Kidney epithelial cell (primary cell): ENCODE measurements around the gene CNOT2. TPM values are rescaled to one million over a fixed set of nuclear protein-coding genes. Genes with fewer than 3 reads are reported as not detected.
"Not testable (repeated sequence)": the region's sequence is repeated elsewhere in the genome, so short reads cannot be mapped to it uniquely, and the experiment has no call there.

Source experiments
- DNase-seq: peaks from one replicate; pipeline ENCODE4 v3.0.0-alpha.2; 2010; ENCODE audit warnings: low read depth
- H3K27me3 ChIP-seq: 2 replicates; pipeline ENCODE4 v1.6.0; 2011; ENCODE audit warnings: low read length; ENCODE audit not compliant: control insufficient read depth, insufficient read depth
- H3K36me3 ChIP-seq: 2 replicates; pipeline ENCODE4 v1.5.1; 2011; ENCODE audit warnings: low read length; ENCODE audit not compliant: control insufficient read depth, insufficient read depth
- H3K4me3 ChIP-seq: 2 replicates; pipeline ENCODE4 v1.5.1; 2011; ENCODE audit warnings: low read depth, mild to moderate bottlenecking, control low read depth, low read length
- total RNA-seq: library from RNA; depleted of rRNA; stranded (reverse); fragments of >200 nt; gene quantifications from 2 replicates; pipeline ENCODE4 v1.2.3, GENCODE V29; 2015
- TF ChIP-seq, protein P1 (sequence below): IDR thresholded peaks from 2 replicates; pipeline ENCODE4 v1.5.1; 2011; ENCODE audit warnings: mild to moderate bottlenecking, moderate library complexity, low read length, control low read depth, inconsistent platforms; ENCODE audit not compliant: insufficient read depth, poor library complexity, severe bottlenecking

The CNOT2 gene
- total RNA-seq, 1 donor from 2014 or later = 96.8 TPM

GRCh38 chr12:70290116-70290515 lies 46.9 kb downstream of the CNOT2 start:
- TF ChIP-seq, protein P1, sequence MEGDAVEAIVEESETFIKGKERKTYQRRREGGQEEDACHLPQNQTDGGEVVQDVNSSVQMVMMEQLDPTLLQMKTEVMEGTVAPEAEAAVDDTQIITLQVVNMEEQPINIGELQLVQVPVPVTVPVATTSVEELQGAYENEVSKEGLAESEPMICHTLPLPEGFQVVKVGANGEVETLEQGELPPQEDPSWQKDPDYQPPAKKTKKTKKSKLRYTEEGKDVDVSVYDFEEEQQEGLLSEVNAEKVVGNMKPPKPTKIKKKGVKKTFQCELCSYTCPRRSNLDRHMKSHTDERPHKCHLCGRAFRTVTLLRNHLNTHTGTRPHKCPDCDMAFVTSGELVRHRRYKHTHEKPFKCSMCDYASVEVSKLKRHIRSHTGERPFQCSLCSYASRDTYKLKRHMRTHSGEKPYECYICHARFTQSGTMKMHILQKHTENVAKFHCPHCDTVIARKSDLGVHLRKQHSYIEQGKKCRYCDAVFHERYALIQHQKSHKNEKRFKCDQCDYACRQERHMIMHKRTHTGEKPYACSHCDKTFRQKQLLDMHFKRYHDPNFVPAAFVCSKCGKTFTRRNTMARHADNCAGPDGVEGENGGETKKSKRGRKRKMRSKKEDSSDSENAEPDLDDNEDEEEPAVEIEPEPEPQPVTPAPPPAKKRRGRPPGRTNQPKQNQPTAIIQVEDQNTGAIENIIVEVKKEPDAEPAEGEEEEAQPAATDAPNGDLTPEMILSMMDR = no peak
- Histone ChIP-seq H3K4me3 (no peak overlapping the region), H3K36me3 (no peaks in the 10 kb centered on the region), H3K27me3 (no peaks in the 10 kb centered on the region)
- no peak for DNase-seq

- H3K4me3 ChIP-seq = no peak overlapping the region
- TF ChIP-seq, protein P1 = no peak
- no peak for DNase-seq
- H3K36me3 ChIP-seq = no peaks in the 10 kb centered on the region
- no peaks in the 10 kb centered on the region for H3K27me3 ChIP-seq
Observed at GRCh38 chr12:70292017-70292776, 49.0 kb downstream of the CNOT2 start.

DNA sequence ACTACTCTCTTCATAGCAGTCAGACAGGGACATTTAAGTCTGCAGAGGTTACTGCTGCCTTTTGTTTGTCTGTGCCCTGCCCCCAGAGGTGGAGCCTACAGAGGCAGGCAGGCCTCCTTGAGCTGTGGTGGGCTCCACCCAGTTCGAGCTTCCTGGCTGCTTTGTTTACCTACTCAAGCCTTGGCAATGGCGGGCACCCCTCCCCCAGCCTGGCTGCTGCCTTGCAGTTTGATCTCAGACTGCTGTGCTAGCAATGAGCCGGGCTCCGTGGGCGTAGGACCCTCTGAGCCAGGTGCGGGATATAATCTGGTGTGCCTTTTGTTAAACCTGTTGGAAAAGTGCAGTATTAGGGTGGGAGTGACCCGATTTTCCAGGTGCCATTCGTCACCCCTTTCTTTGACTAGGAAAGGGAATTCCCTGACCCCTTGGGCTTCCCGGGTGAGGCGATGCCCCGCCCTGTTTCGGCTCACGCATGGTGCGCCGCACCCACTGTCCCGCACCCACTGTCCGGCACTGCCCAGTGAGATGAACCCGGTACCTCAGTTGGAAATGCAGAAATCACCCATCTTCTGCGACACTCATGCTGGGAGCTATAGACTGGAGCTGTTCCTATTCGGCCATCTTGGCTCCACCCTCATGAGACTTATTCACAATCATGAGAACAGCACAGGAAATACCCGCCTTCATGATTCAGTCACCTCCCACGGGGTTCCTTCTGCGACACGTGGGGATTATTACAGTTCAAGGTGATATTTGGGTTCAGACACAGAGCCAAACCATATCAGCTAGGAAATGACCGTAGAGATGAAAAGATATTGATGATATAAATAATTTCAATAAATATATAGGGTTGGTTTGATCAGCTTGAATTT lies 61.7 kb downstream of the CNOT2 start:
- not testable (repeated sequence) for H3K36me3 ChIP-seq, H3K4me3 ChIP-seq, H3K27me3 ChIP-seq, DNase-seq

- H3K36me3 ChIP-seq = no peaks in the 10 kb centered on the region
- no peak overlapping the region for H3K4me3 ChIP-seq
- no peaks in the 10 kb centered on the region for H3K27me3 ChIP-seq
- TF ChIP-seq, protein P1 = no peak
- no peak for DNase-seq
Observed at GRCh38 chr12:70305794-70306193, 62.6 kb downstream of the CNOT2 start.

DNA sequence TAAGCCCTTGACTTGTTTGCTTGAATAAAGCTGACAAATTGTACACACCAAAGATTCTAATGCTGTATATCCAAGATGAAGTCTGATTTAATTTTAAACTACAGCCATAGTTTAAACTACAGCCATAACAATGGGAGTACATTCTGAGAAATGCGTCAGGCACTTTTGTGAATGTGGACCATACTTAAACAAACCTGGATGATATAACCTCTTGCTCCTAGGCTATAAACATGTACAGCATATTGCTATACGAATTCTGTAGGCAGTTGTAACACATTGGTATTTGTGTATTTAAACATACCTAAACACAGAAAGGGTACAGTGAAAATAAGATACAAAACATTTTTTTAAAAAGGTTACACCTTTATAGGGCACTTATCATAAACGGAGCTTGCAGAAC lies 63.4 kb downstream of the CNOT2 start:
- no peaks in the 10 kb centered on the region for H3K27me3 ChIP-seq
- TF ChIP-seq, protein P1 = no peak
- DNase-seq = no peak
- no peak overlapping the region for H3K4me3 ChIP-seq
- H3K36me3 ChIP-seq = no peaks in the 10 kb centered on the region

GRCh38 chr12:70307868-70308267 lies 64.6 kb downstream of the CNOT2 start:
- TF ChIP-seq, protein P1 = no peak
- no peaks in the 10 kb centered on the region for H3K36me3 ChIP-seq
- DNase-seq = no peak
- H3K27me3 ChIP-seq = no peaks in the 10 kb centered on the region
- no peak overlapping the region for H3K4me3 ChIP-seq
